ENCODE data around the gene CCR2.

DNA sequence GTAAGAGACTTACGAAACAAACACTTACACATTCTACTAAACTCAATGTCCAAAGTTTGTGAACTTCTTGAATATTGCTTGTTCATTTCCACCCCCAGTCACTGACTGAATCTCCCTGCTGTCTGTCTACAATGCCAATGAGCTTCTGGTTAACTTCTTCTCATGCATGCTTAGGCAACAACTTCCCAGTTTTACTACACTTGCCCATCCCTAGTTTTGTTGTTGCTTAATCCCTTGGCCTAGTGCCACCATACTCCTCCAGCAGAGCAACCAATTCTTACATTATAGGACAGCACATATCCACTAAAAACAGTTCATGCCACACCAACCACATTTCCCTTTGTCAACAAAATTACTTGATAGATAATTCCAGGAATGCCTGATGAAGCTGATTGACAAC, 40.9 kb upstream of the CCR2 start:
- TF ChIP-seq CTCF (IDR thresholded peaks at IDR 0.05): no peak
- TF ChIP-seq ZFX (IDR thresholded peaks at IDR 0.05; ENCODE audit: borderline replicate concordance): no peak
